GM12874 (cell line): Measurements from ENCODE around the gene SLC5A9.

ENCODE experiments used
- TF ChIP-seq, protein P1 (sequence below): IDR thresholded peaks from 2 replicates; pipeline ENCODE4 v1.5.1; 2011; ENCODE audit warnings: low read depth, mild to moderate bottlenecking, control low read depth, low read length, moderate library complexity; ENCODE audit not compliant: insufficient read depth

Gene SLC5A9

GRCh38 chr1:48263041-48263440, 40.5 kb downstream of the SLC5A9 start:
- TF ChIP-seq, protein P1, sequence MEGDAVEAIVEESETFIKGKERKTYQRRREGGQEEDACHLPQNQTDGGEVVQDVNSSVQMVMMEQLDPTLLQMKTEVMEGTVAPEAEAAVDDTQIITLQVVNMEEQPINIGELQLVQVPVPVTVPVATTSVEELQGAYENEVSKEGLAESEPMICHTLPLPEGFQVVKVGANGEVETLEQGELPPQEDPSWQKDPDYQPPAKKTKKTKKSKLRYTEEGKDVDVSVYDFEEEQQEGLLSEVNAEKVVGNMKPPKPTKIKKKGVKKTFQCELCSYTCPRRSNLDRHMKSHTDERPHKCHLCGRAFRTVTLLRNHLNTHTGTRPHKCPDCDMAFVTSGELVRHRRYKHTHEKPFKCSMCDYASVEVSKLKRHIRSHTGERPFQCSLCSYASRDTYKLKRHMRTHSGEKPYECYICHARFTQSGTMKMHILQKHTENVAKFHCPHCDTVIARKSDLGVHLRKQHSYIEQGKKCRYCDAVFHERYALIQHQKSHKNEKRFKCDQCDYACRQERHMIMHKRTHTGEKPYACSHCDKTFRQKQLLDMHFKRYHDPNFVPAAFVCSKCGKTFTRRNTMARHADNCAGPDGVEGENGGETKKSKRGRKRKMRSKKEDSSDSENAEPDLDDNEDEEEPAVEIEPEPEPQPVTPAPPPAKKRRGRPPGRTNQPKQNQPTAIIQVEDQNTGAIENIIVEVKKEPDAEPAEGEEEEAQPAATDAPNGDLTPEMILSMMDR: no peak

DNA sequence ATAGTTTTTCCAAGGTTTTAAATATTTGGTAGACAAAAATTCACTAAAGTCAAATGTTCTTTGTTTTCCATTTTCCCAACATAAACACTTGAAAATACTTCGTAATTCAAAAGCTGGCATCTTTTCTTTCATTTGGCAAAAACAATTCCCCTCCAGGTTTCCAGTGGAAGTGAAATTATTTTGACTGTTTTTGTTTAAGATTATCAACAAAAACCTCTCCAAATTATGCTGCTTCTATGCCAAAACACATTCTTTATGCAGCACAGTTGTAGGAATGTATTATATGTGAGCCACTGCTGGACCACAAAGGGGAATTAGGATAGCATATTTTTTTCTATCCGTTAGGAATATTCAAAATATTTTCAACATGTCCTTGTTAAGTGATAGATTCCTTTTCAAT, 44.1 kb downstream of the SLC5A9 start:
- TF ChIP-seq, protein P1: no peak

GRCh38 chr1:48285525-48285924, 63.0 kb downstream of the SLC5A9 start:
- TF ChIP-seq, protein P1: no peak

GRCh38 chr1:48291421-48291820, 68.9 kb downstream of the SLC5A9 start:
- TF ChIP-seq, protein P1: no peak

DNA sequence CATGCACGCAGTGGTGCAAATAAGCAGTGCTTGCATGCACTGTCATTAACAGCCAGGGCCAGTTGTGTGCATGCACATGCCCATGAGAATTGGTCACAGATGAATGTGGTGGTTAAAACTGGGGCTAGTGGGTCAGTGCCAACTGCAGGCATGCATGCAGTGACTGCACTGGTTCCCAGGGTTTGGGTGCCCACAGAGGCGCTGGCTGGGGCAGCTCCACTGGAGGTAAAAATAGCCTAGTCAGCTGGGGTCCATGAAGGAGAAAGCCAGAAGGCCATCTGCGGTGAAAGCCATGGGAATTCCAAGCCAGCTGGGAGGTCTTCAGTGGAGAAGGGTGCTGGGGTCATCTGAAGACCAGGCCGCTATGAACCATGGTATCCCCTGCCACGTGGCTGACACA, 70.2 kb downstream of the SLC5A9 start:
- TF ChIP-seq, protein P1: no peak

- TF ChIP-seq, protein P1: no peak
Observed at GRCh38 chr1:48294656-48295055, 72.1 kb downstream of the SLC5A9 start.
